Right renal cortex interstitium (tissue), 3 donors: Measurements from ENCODE around the gene ARHGAP28. TPM values are rescaled to one million over a fixed set of nuclear protein-coding genes. Genes with fewer than 3 reads are reported as not detected.

Experiments used
- DNase-seq, 3 donors: peaks; one replicate each; pipeline ENCODE4 v3.0.0-alpha.2; 2013; ENCODE audit warnings: low read depth in 3 of 3, low spot score in 2 of 3
- polyA plus RNA-seq, 3 donors: library from polyadenylated mRNA; unstranded; fragments of 120-200 nt; gene quantifications; one replicate each; pipeline ENCODE4 v1.2.1, GENCODE V29; 2013; ENCODE audit not compliant: insufficient read length in 3 of 3

Gene ARHGAP28
- polyA plus RNA-seq, 3 donors: 69.3 to 72.0 (median 71.0) TPM

- DNase-seq: no peak
Observed at GRCh38 chr18:6732952-6733351, 3.4 kb downstream of the ARHGAP28 start.

GRCh38 chr18:6733758-6734157 is 4.2 kb downstream of the ARHGAP28 start:
- no peak for DNase-seq

- DNase-seq: no peak
Observed at GRCh38 chr18:6734726-6735430, 5.4 kb downstream of the ARHGAP28 start.

- DNase-seq: no peak
Observed at GRCh38 chr18:6737833-6738232, 8.3 kb downstream of the ARHGAP28 start.

- DNase-seq: no peak
Observed at GRCh38 chr18:6738622-6739021, 9.1 kb downstream of the ARHGAP28 start.

- DNase-seq: peak in 2 of 3 donors; percentile 27 to 42
Observed at GRCh38 chr18:6741232-6741663, 11.7 kb downstream of the ARHGAP28 start.

DNA sequence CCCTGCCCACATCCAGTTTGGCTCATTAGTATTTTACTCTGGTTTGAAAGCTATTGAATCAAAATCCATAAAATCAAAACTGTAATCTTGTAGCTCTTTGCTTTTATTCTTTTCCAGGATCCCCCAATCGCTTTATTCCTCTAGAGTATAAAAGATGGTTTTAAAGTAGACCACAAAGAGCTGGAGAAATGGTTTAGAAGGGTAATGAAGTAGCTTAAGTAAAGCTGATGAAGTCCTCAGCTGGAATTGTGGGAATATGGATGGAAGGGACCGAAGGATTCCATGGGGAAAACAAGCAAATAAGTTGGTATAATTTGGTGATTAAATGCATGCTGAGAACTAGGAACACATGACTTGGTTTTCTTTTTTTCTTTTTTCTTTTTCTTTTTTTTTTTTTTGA is 12.3 kb downstream of the ARHGAP28 start:
- DNase-seq: no peak

- no peak for DNase-seq
Observed at GRCh38 chr18:6743999-6744398, 14.5 kb downstream of the ARHGAP28 start.

GRCh38 chr18:6744816-6745455 is 15.4 kb downstream of the ARHGAP28 start:
- no peak for DNase-seq

- DNase-seq: no peak
Observed at GRCh38 chr18:6745504-6746031, 16.1 kb downstream of the ARHGAP28 start.

DNA sequence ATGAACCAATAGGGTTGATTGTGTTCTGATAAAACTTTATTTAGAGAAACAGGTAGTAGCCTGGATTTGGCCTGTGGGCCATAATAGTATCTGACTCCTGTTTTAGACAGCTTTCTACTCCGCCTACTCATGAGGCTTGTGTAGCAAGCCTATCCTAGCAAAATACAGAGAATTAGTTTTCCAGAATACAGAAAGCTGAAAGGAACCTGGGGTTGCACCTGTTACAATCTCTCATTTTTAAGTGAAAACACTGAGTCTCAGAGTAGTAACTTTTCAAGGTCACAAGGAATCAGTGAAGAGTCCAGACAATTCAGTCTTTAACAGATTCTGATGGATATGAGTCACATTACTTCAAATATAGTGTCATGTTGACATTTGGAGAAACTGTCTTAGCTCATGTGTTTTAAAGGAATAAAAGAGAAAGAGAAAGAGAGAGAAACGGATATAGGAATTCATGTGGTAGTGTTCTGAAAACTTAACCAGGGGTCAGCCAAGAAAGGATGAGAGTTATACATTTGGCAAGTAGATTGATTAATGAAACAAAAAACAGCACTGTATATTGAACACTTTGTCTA is 17.0 kb downstream of the ARHGAP28 start:
- DNase-seq: no peak

DNA sequence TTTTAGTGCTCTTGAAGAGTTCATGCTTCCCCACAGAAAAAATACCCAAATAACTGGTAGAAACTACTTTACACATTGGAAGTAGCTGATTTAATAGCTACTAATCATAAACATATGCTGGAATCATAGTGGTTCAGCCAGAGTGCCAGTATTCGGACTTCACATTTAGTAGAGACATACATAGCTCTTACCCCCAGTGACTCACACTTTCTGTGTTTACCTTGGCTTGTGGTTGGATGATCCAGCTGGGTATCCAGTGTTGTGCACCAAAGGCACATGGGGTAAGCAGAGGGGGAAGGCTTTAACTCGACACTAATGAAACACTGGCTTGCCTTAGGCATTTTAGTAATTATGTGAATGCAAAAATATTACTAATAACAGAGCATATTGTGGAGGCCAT is 18.1 kb downstream of the ARHGAP28 start:
- DNase-seq: no peak

- DNase-seq: no peak
Observed at GRCh38 chr18:6748241-6748640, 18.7 kb downstream of the ARHGAP28 start.

- DNase-seq: no peak
Observed at GRCh38 chr18:6750411-6750810, 20.9 kb downstream of the ARHGAP28 start.

- no peak for DNase-seq
Observed at GRCh38 chr18:6751222-6751621, 21.7 kb downstream of the ARHGAP28 start.

DNA sequence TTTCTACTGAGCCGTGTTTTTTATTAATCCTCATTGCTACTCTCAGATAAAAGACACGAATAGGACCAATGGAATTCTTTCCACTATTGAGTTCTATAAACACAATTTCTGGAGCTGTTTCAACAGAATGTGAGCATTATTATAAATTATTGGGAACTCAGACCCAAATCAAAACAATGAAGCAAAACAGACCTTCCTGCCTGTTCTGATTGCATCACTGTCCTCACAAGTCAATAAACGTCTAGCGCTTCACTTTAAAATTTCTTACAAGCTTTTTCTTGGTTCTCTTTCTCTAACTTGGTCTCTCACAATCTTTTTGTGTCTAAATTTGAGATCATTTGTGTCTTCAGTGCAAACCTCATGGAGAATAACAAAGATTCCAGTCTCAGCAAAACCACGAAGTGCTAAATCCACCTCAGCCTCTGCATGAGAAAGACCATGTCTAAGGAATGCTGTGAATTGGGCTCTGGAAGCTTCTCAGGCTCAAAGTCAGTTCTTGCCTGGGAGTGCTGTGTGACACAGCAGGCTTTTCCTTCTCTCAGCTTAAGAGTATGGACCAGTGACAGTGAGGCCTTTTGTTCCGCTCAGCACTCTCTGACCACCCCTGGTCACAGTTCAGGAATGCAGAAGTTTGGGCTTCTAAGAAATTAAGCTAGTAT is 22.8 kb downstream of the ARHGAP28 start:
- no peak for DNase-seq

DNA sequence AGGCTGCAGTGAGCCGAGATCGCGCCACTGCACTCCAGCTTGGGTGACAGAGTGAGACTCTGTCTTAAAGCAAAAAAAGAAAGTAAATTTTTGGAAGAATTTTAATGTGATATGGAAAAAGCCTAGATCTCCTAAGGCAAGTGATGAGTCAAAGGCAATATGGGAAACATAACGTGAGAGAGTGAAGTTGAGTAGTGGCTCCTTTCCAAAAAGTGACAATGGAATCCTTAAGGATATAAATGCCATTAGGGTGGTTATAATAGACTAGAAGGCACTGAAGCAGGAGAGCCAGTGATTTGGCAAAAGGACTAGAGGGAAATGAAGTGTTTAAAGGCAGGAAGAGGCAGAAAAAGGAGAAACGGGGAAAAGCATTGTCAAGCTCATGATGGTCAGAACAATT is 25.6 kb downstream of the ARHGAP28 start:
- DNase-seq: no peak

DNA sequence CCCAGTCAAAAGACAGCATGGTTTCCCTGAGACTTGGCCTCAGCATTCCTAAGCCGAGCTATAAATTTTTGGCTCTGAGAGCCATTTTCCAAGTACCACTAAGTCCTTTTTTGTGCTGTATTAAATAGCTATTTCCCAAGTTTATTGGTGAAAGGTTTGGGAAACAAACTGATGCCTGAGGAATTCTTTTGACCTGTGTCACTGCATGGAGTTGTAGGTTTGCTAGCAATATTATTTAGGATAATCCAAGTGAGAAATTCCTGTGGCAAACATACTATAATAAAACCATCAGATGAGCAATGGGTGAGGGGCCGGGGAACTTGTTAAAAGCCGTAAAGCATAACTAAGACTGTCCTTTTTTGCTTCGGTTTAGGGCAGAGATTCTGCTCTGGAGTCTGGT is 28.4 kb downstream of the ARHGAP28 start:
- no peak for DNase-seq

DNA sequence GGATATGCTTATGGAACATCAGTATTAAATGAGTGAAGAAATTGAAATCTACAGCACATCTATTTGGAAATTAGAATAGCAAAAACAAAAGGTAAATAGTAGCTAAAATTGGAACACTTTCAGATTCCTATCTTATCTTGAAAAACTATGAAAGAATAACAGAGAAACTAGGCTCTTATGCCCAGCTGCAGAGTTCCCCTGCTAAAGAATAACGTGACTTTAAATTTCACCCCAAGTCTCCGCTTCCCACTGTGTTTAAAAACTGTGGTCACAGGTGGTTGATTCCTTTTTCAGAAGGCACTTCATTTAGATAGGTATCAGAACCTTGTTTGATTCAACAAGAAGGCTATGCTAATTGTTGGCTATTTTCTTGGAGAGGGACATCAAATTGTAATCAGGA is 30.1 kb downstream of the ARHGAP28 start:
- no peak for DNase-seq

DNA sequence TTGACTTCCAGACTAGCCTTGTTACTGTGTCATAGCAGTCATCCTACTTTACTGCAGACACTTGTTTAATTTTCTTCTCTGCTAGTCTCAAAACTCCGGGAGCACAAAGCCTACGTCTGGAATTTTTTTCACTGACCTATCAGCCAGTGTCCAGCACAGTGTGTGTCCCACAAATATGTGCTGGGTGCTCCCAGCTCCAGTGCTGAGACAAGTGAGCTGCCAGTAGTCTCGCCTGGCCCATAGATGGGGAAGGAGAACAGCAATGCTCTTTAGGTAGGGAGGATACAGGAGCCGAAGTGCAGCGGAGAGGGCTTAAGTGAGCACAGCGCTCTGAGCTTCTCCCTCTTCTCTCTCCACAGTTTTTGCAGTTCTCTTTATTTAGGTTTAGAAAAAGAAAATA is 34.0 kb downstream of the ARHGAP28 start:
- DNase-seq: no peak

GRCh38 chr18:6764382-6764781 is 34.9 kb downstream of the ARHGAP28 start:
- DNase-seq: no peak
